PC-9 (cell line): Measurements from ENCODE around the gene RNF168.

Source experiments
- EZH2 ChIP-seq: fragments of 200-600 bp; sonication (generic); IDR thresholded peaks from 2 replicates; pipeline ENCODE4 v1.8.0; 2017; ENCODE audit warnings: antibody characterized with exemption, low read depth
- TF ChIP-seq, protein P1 (sequence below): fragments of 200-600 bp; sonication (generic); conservative IDR thresholded peaks from 2 replicates; pipeline ENCODE4 v1.6.1; 2017; ENCODE audit warnings: mixed run types, antibody characterized with exemption, mild to moderate bottlenecking, moderate library complexity

DNA sequence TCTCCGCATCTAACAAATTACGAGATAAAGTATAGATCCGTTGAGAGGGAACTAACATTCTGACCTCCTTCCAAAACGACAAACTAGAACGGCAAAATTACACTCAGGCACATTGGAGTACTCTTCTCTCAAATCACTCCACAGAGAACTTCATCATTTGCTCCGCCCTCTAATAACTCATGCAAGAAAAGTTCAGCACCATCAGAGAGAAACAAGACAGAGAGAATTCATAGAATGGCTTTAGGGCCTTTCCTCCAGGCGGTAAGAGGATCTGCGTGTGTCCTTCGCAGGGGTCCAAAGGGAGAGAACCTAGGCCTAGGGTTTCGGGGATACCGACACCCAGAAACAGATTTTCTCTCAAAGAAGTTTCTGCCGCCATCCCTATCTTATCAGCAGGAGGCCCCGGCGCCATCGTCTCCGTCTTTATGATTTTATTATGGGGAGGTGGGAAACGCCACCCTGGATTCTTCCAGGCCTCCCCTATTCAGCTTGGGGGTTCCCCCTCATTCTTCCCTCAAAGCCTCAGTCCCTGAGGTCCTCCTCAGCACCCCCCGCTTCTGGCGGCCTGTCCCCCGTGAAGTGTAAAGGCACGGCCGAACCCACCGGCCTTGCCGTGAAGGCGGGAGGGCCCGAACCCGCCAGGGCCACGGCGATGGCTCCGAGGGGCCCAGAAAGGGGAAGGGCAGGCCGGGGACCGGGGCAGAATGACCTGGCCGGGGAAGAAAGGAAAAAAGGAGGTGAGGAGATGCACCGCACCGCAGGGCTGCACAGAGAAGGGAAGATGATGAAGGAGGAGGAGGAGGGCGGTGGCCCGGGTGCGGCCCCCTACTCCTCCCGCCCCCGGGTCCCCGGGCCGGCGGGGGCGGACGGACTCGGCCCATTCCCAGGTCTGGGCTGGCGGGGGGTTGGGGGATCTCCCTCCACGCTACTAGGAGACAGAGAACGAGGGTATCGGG lies 72.1 kb downstream of the RNF168 start:
- TF ChIP-seq, protein P1, sequence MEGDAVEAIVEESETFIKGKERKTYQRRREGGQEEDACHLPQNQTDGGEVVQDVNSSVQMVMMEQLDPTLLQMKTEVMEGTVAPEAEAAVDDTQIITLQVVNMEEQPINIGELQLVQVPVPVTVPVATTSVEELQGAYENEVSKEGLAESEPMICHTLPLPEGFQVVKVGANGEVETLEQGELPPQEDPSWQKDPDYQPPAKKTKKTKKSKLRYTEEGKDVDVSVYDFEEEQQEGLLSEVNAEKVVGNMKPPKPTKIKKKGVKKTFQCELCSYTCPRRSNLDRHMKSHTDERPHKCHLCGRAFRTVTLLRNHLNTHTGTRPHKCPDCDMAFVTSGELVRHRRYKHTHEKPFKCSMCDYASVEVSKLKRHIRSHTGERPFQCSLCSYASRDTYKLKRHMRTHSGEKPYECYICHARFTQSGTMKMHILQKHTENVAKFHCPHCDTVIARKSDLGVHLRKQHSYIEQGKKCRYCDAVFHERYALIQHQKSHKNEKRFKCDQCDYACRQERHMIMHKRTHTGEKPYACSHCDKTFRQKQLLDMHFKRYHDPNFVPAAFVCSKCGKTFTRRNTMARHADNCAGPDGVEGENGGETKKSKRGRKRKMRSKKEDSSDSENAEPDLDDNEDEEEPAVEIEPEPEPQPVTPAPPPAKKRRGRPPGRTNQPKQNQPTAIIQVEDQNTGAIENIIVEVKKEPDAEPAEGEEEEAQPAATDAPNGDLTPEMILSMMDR = no peak
- TF ChIP-seq EZH2 = no peak
